Sigmoid colon (tissue), 7 donors: ENCODE results near the gene NFIA. TPM values are rescaled to one million over a fixed set of nuclear protein-coding genes. Genes with fewer than 3 reads are reported as not detected.

Experiments
- DNase-seq: peaks from one replicate; pipeline ENCODE4 v3.0.0-alpha.2; 2019
- H3K27ac ChIP-seq, 4 donors: fragments of 200-600 bp; sonication (generic); one replicate each; pipeline ENCODE4 v1.5.1; 2016 to 2019; ENCODE audit warnings: mild to moderate bottlenecking in 1 of 4
- H3K27me3 ChIP-seq, 3 donors: fragments of 200-600 bp; sonication (generic); one replicate each; pipeline ENCODE4 v1.5.1; 2019; ENCODE audit warnings: mild to moderate bottlenecking in 1 of 3
- H3K36me3 ChIP-seq, 4 donors: fragments of 200-600 bp; sonication (generic); one replicate each; pipeline ENCODE4 v1.5.1; 2016 to 2019
- H3K4me1 ChIP-seq, 4 donors: fragments of 200-600 bp; sonication (generic); one replicate each; pipeline ENCODE4 v1.5.1; 2017 to 2019
- H3K4me3 ChIP-seq, 4 donors: fragments of 200-600 bp; sonication (generic); one replicate each; pipeline ENCODE4 v1.5.1; 2017 to 2019; ENCODE audit warnings: mild to moderate bottlenecking in 2 of 4, moderate library complexity in 1 of 4
- H3K9me3 ChIP-seq, 4 donors: fragments of 200-600 bp in 3 of 4; sonication (generic) in 3 of 4; one replicate each; pipeline versions ENCODE4 v1.5.1 to v1.6.1; 2013 to 2019
- CTCF ChIP-seq, 4 experiments: fragments of 450-650 bp in 3 of 4; fragments of 200-600 bp in 1 of 4; IDR thresholded peaks; one replicate each; pipeline ENCODE4 v1.5.1; 2016 to 2019; ENCODE audit warnings: antibody characterized with exemption in 4 of 4, mild to moderate bottlenecking in 3 of 4, moderate library complexity in 2 of 4
- EP300 ChIP-seq, 4 donors: sonication (generic); formaldehyde crosslinking; IDR thresholded peaks; one replicate each; pipeline ENCODE4 v1.6.1; 2017; ENCODE audit warnings: antibody characterized with exemption in 4 of 4
- POLR2A ChIP-seq, 2 donors: fragments of 450-650 bp; IDR thresholded peaks; one replicate each; pipeline ENCODE4 v1.6.1; 2016; ENCODE audit warnings: antibody characterized with exemption in 2 of 2, mild to moderate bottlenecking in 2 of 2, moderate library complexity in 2 of 2
- POLR2AphosphoS5 ChIP-seq, 4 donors: sonication (generic); formaldehyde crosslinking; IDR thresholded peaks; one replicate each; pipeline ENCODE4 v1.6.1; 2017; ENCODE audit warnings: antibody characterized with exemption in 4 of 4
- WGBS, 2 donors: extraction: QIAGEN DNeasy Blood & Tissue Kit; methylation state at CpG; one replicate each; pipeline ENCODE4 v1.1.7; 2013; 5-methylcytosine and 5-hydroxymethylcytosine counted together
- intact Hi-C: fragments of 100-400 bp; cut with DNase I; formaldehyde crosslinking; loops from one replicate; pipeline ENCODE4 v1.15.1; 2023
- polyA plus RNA-seq, 3 donors: library from polyadenylated mRNA; stranded (reverse); fragments of 200-250 nt; gene quantifications; one replicate each; pipeline ENCODE4 v1.2.3, GENCODE V29; 2013
- total RNA-seq, 4 donors: library from RNA; depleted of rRNA; stranded (reverse); fragments of >200 nt; gene quantifications; one replicate each; pipeline ENCODE4 v1.1.0, GENCODE V29; 2016
- donor health status: healthy with polysubstance abuse.
- donor health status: Bipolar disorder and iron deficiency.
- donor health status: healthy.

NFIA gene
- total and polyA plus RNA-seq, 7 donors, result 2.3 to 154 (median 79.7) TPM

DNA sequence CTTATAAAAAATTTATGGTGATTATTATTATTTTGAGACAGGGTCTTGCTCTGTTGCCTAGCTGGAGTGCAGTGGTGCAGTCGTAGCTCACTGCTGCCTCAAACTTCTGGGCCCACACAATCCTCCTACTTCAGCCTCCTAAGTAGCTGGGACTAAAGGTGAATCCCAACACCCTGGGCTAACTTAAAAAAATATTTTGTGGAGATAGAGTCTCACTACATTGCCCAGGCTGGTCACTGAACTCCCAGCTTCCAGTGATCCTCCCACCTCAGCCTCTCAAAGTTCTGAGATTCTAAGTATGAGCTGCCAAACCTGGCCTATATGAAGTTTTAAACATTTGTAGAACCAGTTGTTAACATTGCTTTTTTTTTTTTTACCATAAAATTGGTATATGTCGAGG is 18.2 kb downstream of the NFIA start:
- intact Hi-C loops, result no loop called here
- H3K9me3 ChIP-seq, result no peaks in the 10 kb centered on the region
- H3K36me3 ChIP-seq, result no peaks in the 10 kb centered on the region
- TF ChIP-seq POLR2AphosphoS5 (IDR thresholded peaks at IDR 0.05) (no peak), CTCF (IDR thresholded peaks at IDR 0.05) (no peak), POLR2A (IDR thresholded peaks at IDR 0.05) (no peak), EP300 (IDR thresholded peaks at IDR 0.05) (no peak)
- no peak overlapping the region for H3K4me3 ChIP-seq
- no peak for DNase-seq
- no peak overlapping the region for H3K27ac ChIP-seq
- no peaks in the 10 kb centered on the region for H3K27me3 ChIP-seq
- H3K4me1 ChIP-seq, result peaks cover 0 to 44% (median 24%) of the 10 kb centered on the region in 4 donors
- WGBS, 2 donors, result 95 to 96% methylated on average over 2 of the region's 2 CpGs

- Histone ChIP-seq H3K4me3 (peak overlapping the region in 3 of 4 donors; percentile 1 to 12 (median 11)), H3K27me3 (no peaks in the 10 kb centered on the region), H3K36me3 (no peaks in the 10 kb centered on the region), H3K9me3 (no peaks in the 10 kb centered on the region), H3K27ac (peak overlapping the region; percentile 38 to 64 (median 48)), H3K4me1 (peaks cover 0 to 40% (median 23%) of the 10 kb centered on the region in 4 donors)
- intact Hi-C loops, result no loop called here
- TF ChIP-seq CTCF (IDR thresholded peaks at IDR 0.05), result no peak
- no peak for TF ChIP-seq POLR2A (IDR thresholded peaks at IDR 0.05)
- TF ChIP-seq POLR2AphosphoS5 (IDR thresholded peaks at IDR 0.05), result no peak
- no peak for TF ChIP-seq EP300 (IDR thresholded peaks at IDR 0.05)
- WGBS, 2 donors, result 79 to 90% methylated on average over 5 of the region's 5 CpGs
- DNase-seq, result no peak
Measured at GRCh38 chr1:61101536-61101935, 19.2 kb downstream of the NFIA start.

DNA sequence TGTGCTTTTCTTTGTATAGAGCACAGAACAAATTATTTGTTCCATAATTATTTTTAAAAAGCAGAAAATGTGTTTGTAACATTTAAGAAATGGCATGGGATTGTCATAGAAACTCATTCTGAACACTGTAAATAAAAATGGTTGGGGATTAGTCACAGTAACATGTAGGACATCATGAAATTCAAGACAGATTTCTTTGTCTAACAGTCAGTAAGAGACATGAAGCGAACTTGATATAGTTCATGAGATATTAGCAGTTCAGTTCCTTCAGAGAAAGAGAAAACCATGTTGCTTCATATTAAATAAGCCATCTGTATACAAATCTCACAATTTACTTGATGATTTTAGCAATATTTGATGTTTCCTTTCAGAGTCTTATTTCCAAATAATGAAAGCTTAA is 19.7 kb downstream of the NFIA start:
- Histone ChIP-seq H3K27me3 (no peaks in the 10 kb centered on the region), H3K27ac (peak overlapping the region; percentile 38 to 64 (median 48)), H3K9me3 (no peaks in the 10 kb centered on the region), H3K4me3 (peak overlapping the region in 2 of 4 donors; percentile 1 to 11), H3K4me1 (peaks cover 0 to 39% (median 22%) of the 10 kb centered on the region in 4 donors), H3K36me3 (no peaks in the 10 kb centered on the region)
- 76 to 78% methylated on average over 1 of the region's 1 CpG for WGBS, 2 donors
- intact Hi-C loops, result no loop called here
- TF ChIP-seq POLR2AphosphoS5 (IDR thresholded peaks at IDR 0.05), result no peak
- no peak for TF ChIP-seq POLR2A (IDR thresholded peaks at IDR 0.05)
- TF ChIP-seq EP300 (IDR thresholded peaks at IDR 0.05), result no peak
- no peak for DNase-seq

DNA sequence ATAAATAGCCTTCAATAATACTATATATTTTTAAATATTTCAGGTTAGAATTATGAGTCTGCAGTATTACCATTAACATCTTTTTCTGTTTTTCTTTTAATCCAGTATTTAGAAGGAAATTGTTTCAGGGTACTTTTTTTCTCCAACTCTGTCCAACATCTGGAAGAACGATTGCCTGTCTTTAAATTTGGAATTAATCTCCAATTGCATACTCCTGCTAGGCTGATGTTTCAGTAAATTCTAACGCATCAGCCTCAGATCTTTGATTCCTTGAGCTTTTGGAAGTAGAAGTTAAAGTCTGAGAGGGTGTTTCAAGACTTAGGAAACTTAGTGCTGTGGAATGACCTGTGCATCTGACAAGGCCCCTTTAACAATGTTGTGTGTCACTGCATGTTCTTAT is 20.3 kb downstream of the NFIA start:
- Histone ChIP-seq H3K4me1 (peaks cover 0 to 35% (median 16%) of the 10 kb centered on the region in 4 donors), H3K36me3 (no peaks in the 10 kb centered on the region), H3K4me3 (no peak overlapping the region), H3K27ac (peak overlapping the region; percentile 38 to 64 (median 48)), H3K27me3 (no peaks in the 10 kb centered on the region), H3K9me3 (peaks cover 0 to 3% (median 0%) of the 10 kb centered on the region in 4 donors)
- intact Hi-C loops, result no loop called here
- TF ChIP-seq EP300 (IDR thresholded peaks at IDR 0.05) (no peak), POLR2A (IDR thresholded peaks at IDR 0.05) (no peak), CTCF (IDR thresholded peaks at IDR 0.05) (no peak), POLR2AphosphoS5 (IDR thresholded peaks at IDR 0.05) (no peak)
- 77 to 81% methylated on average over 2 of the region's 2 CpGs for WGBS, 2 donors
- DNase-seq, result no peak

DNA sequence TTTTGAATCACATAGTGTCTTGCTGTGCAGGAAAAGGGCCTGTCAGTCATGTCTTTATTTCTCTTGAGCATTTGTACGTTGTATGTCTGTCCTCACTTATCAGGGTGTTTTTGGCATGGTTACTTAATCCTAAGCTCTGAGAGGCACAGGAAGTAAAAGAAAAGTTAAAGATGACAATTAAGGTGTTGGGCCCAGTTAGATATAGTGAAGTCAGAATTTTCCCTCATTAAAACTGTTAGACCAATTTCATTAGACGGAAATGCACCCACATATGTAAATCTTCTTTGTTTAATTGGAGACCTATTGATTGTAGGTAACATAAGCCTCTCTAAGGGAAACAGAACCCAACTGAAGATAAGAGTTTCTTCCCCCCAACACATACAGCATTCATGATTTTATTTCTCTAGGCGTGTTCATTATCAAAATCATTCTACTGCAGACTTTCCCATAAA is 21.9 kb downstream of the NFIA start:
- no peak for DNase-seq
- intact Hi-C loops, result no loop called here
- WGBS, 2 donors, result 66 to 76% methylated on average over 3 of the region's 3 CpGs
- no peak overlapping the region for H3K27ac ChIP-seq
- H3K9me3 ChIP-seq, result peaks cover 0 to 7% (median 0%) of the 10 kb centered on the region in 4 donors
- H3K4me1 ChIP-seq, result peaks cover 0 to 23% (median 13%) of the 10 kb centered on the region in 4 donors
- H3K36me3 ChIP-seq, result no peaks in the 10 kb centered on the region
- H3K4me3 ChIP-seq, result no peak overlapping the region
- H3K27me3 ChIP-seq, result no peaks in the 10 kb centered on the region
- TF ChIP-seq POLR2A (IDR thresholded peaks at IDR 0.05) (no peak), EP300 (IDR thresholded peaks at IDR 0.05) (no peak), POLR2AphosphoS5 (IDR thresholded peaks at IDR 0.05) (no peak), CTCF (IDR thresholded peaks at IDR 0.05) (no peak)
